Right atrium auricular region (tissue), 2 donors: ENCODE measurements around the gene GALR3. TPM values are rescaled to one million over a fixed set of nuclear protein-coding genes. Genes with fewer than 3 reads are reported as not detected.
A peak's percentile ranks its signal among the peaks of the same experiment; 100 is the strongest.

Experiments used
- DNase-seq: peaks from one replicate; pipeline ENCODE4 v3.0.0-alpha.2; 2019; ENCODE audit warnings: low spot score
- H3K27ac ChIP-seq, 2 donors: fragments of 200-600 bp; sonication (generic); 1 replicate in 1 of 2; 2 replicates in 1 of 2; pipeline ENCODE4 v1.5.1; 2016 to 2019
- H3K27me3 ChIP-seq, 2 donors: fragments of 200-600 bp; sonication (generic); one replicate each; pipeline versions ENCODE4 v1.5.1 to v1.6.0; 2017 to 2019
- H3K36me3 ChIP-seq: fragments of 200-600 bp; sonication (generic); one replicate; pipeline ENCODE4 v1.5.1; 2016
- H3K4me1 ChIP-seq, 2 donors: fragments of 200-600 bp; sonication (generic); one replicate each; pipeline versions ENCODE4 v1.5.1 to v1.6.0; 2017 to 2019
- H3K4me3 ChIP-seq, 2 donors: fragments of 200-600 bp; sonication (generic); 1 replicate in 1 of 2; 2 replicates in 1 of 2; pipeline ENCODE4 v1.5.1; 2017 to 2019; ENCODE audit warnings: mild to moderate bottlenecking in 1 of 2, moderate library complexity in 1 of 2
- H3K9me3 ChIP-seq, 2 donors: fragments of 200-600 bp; sonication (generic); one replicate each; pipeline ENCODE4 v1.5.1; 2019
- total RNA-seq, 2 donors: library from RNA; depleted of rRNA; stranded (reverse); fragments of >200 nt; gene quantifications; one replicate each; pipeline ENCODE4 v1.1.0, GENCODE V29; 2016
- TF ChIP-seq, protein P1 (sequence below), 2 donors: fragments of 200-600 bp; sonication (generic); IDR thresholded peaks; one replicate each; pipeline ENCODE4 v1.5.1; 2019; ENCODE audit warnings: antibody characterized with exemption in 2 of 2

GALR3 gene
- total RNA-seq, 2 donors from 2014 or later: not detected

- no peak for DNase-seq
- Histone ChIP-seq H3K4me1 (peaks cover 0 to 50% of the 10 kb centered on the region in 2 donors), H3K9me3 (no peaks in the 10 kb centered on the region), H3K27ac (peak overlapping the region; percentile 64 to 68), H3K36me3 (no peaks in the 10 kb centered on the region), H3K27me3 (no peaks in the 10 kb centered on the region), H3K4me3 (peak overlapping the region; percentile 45 to 65)
- TF ChIP-seq, protein P1, sequence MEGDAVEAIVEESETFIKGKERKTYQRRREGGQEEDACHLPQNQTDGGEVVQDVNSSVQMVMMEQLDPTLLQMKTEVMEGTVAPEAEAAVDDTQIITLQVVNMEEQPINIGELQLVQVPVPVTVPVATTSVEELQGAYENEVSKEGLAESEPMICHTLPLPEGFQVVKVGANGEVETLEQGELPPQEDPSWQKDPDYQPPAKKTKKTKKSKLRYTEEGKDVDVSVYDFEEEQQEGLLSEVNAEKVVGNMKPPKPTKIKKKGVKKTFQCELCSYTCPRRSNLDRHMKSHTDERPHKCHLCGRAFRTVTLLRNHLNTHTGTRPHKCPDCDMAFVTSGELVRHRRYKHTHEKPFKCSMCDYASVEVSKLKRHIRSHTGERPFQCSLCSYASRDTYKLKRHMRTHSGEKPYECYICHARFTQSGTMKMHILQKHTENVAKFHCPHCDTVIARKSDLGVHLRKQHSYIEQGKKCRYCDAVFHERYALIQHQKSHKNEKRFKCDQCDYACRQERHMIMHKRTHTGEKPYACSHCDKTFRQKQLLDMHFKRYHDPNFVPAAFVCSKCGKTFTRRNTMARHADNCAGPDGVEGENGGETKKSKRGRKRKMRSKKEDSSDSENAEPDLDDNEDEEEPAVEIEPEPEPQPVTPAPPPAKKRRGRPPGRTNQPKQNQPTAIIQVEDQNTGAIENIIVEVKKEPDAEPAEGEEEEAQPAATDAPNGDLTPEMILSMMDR (IDR thresholded peaks at IDR 0.05): no peak
Measured at GRCh38 chr22:37802310-37803194, 20.6 kb upstream of the GALR3 start.

DNA sequence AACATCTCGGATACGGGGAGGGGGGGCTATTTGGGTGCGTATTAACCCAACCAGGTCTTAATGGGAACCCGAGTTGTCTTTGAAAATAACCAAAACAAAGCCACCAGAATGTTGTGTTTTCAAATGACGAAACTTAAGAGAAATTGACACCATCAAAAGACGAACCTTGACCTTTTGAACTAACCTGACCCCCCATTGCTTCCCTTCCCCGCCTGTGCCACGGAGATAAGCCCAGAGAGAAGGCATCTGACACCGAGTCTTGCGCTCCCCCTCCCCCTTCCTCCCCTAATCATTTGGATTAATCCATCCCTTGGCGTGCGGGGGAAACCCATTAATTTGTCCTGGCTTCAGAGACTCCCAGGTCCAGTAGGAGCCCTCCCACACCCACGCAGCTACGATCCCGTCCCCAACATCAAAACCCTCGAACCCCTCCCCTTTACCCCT, 20.0 kb upstream of the GALR3 start:
- Histone ChIP-seq H3K27ac (peak overlapping the region in 1 of 2 donors; percentile 68), H3K4me1 (peaks cover 0 to 53% of the 10 kb centered on the region in 2 donors)
- TF ChIP-seq, protein P1 (IDR thresholded peaks at IDR 0.05): no peak

GRCh38 chr22:37803639-37804351, 19.4 kb upstream of the GALR3 start:
- TF ChIP-seq, protein P1 (IDR thresholded peaks at IDR 0.05): no peak
- Histone ChIP-seq H3K4me1 (peaks cover 0 to 58% of the 10 kb centered on the region in 2 donors), H3K27me3 (no peaks in the 10 kb centered on the region), H3K27ac (no peak overlapping the region), H3K4me3 (no peak overlapping the region), H3K36me3 (no peaks in the 10 kb centered on the region), H3K9me3 (no peaks in the 10 kb centered on the region)
- DNase-seq: no peak

More for the DNA sequence above, 20.0 kb upstream of the GALR3 start:
- no peak for DNase-seq
- H3K27me3 ChIP-seq: no peaks in the 10 kb centered on the region
- no peaks in the 10 kb centered on the region for H3K9me3 ChIP-seq
- peak overlapping the region; percentile 45 to 65 for H3K4me3 ChIP-seq
- no peaks in the 10 kb centered on the region for H3K36me3 ChIP-seq

DNA sequence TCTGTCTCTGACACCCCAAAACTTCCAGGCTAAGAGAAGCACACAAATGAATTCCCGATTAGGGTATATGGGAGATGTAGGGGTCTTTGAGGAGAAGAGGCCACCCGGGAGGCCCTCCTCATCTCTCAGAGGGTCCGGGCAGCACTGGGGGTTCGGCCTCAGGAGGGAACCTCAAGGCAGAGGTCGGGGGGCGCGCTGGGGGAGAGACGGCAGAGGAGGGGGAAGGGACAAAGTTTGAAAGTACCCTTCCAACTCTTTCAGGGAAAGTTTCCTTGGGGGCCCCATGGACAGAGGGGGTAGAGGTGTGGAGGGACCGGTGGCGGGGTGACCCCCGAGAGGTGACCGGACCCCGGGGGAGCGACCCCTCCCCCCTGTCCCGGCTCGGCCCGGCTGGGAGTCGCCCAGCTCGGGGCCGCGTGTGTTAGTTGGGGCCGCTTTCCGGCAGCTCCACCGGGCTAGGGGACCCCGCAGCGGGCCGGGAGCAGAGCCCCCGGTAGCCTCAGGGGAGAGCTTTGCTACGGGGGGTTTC, 18.8 kb upstream of the GALR3 start:
- DNase-seq: no peak
- no peaks in the 10 kb centered on the region for H3K36me3 ChIP-seq
- H3K4me3 ChIP-seq: peak overlapping the region; percentile 51 to 68
- TF ChIP-seq, protein P1 (IDR thresholded peaks at IDR 0.05): no peak
- peaks cover 0 to 58% of the 10 kb centered on the region in 2 donors for H3K4me1 ChIP-seq
- no peaks in the 10 kb centered on the region for H3K9me3 ChIP-seq
- H3K27ac ChIP-seq: peak overlapping the region; percentile 89 to 91
- no peaks in the 10 kb centered on the region for H3K27me3 ChIP-seq

- peak overlapping the region; percentile 51 to 68 for H3K4me3 ChIP-seq
- no peaks in the 10 kb centered on the region for H3K36me3 ChIP-seq
- H3K27me3 ChIP-seq: no peaks in the 10 kb centered on the region
- H3K9me3 ChIP-seq: no peaks in the 10 kb centered on the region
- H3K27ac ChIP-seq: peak overlapping the region; percentile 89 to 91
- peaks cover 0 to 58% of the 10 kb centered on the region in 2 donors for H3K4me1 ChIP-seq
- peak; percentile 91 for DNase-seq
- TF ChIP-seq, protein P1 (IDR thresholded peaks at IDR 0.05): no peak
Measured at GRCh38 chr22:37804881-37805809, 18.0 kb upstream of the GALR3 start.
